ENCODE measurements around the gene TNFAIP8L1.

GRCh38 chr19:4613254-4613751 is 26.0 kb upstream of the TNFAIP8L1 start:
- TF ChIP-seq CTCF (IDR thresholded peaks at IDR 0.05; ENCODE audit: insufficient read depth, low read depth, low read length): no peak
- no peak for TF ChIP-seq EZH2 (IDR thresholded peaks at IDR 0.05; ENCODE audit: insufficient read depth, low read length)

All from astrocyte (in vitro differentiated cells and primary cell).